ENCODE measurements around the gene RAB41. TPM values are rescaled to one million over a fixed set of nuclear protein-coding genes. Genes with fewer than 3 reads are reported as not detected.

RAB41 gene
- total RNA-seq, 1 donor from 2014 or later = not detected

DNA sequence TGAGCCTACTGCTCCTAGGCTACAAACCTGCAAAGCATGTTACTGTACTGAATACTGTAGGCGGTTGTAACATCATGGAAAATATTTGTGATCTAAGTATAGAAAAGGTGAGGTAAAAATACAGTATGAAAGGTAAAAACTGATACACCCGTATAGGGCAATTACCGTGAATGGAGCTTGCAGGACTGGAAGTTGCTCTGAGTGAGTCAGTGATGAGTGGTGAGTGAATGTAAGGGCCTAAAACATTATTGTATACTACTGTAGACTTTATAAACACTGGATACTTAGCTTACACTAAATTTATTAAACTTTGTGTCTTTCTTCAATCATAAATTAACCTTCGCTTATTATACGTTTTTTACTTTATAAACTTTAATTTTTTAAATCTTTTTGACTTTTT lies 11.6 kb downstream of the RAB41 start:
- no peaks in the 10 kb centered on the region for H3K36me3 ChIP-seq
- H2AFZ ChIP-seq (replicated peaks) = no peak overlapping the region
- no peak overlapping the region for H3K4me3 ChIP-seq
- H3F3A ChIP-seq (ENCODE audit: low read depth) = no peaks in the 10 kb centered on the region
- H3K9me3 ChIP-seq (ENCODE audit: low read depth) = peaks cover 3% of the 10 kb centered on the region
- no peak overlapping the region for H3K9ac ChIP-seq
- H3K27ac ChIP-seq = no peak overlapping the region
- DNase-seq (ENCODE audit: low spot score) = no peak
- H3K4me1 Mint-ChIP-seq = peaks cover 21% of the 10 kb centered on the region
- no peaks in the 10 kb centered on the region for H4K20me1 ChIP-seq (ENCODE audit: low read depth)
- no peaks in the 10 kb centered on the region for H3K27me3 ChIP-seq
- H3K36me3 Mint-ChIP-seq = no peaks in the 10 kb centered on the region
- TF ChIP-seq, protein P1, sequence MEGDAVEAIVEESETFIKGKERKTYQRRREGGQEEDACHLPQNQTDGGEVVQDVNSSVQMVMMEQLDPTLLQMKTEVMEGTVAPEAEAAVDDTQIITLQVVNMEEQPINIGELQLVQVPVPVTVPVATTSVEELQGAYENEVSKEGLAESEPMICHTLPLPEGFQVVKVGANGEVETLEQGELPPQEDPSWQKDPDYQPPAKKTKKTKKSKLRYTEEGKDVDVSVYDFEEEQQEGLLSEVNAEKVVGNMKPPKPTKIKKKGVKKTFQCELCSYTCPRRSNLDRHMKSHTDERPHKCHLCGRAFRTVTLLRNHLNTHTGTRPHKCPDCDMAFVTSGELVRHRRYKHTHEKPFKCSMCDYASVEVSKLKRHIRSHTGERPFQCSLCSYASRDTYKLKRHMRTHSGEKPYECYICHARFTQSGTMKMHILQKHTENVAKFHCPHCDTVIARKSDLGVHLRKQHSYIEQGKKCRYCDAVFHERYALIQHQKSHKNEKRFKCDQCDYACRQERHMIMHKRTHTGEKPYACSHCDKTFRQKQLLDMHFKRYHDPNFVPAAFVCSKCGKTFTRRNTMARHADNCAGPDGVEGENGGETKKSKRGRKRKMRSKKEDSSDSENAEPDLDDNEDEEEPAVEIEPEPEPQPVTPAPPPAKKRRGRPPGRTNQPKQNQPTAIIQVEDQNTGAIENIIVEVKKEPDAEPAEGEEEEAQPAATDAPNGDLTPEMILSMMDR (IDR thresholded peaks at IDR 0.05) = no peak
- no peak for TF ChIP-seq EZH2phosphoT487 (IDR thresholded peaks at IDR 0.05)
- no peak for TF ChIP-seq EZH2 (IDR thresholded peaks at IDR 0.05)
- H3K27ac Mint-ChIP-seq = no peak overlapping the region
- peak overlapping the region; percentile 26 for H3K4me2 ChIP-seq
- H3K79me2 ChIP-seq (ENCODE audit: low read depth) = peaks cover 62% of the 10 kb centered on the region
- H3K4me3 Mint-ChIP-seq = no peak overlapping the region
- H3K4me1 ChIP-seq = no peaks in the 10 kb centered on the region
- H3K27me3 Mint-ChIP-seq (ENCODE audit: insufficient read depth, low read depth) = peaks cover 2% of the 10 kb centered on the region
- H3K9me3 Mint-ChIP-seq = no peaks in the 10 kb centered on the region

DNA sequence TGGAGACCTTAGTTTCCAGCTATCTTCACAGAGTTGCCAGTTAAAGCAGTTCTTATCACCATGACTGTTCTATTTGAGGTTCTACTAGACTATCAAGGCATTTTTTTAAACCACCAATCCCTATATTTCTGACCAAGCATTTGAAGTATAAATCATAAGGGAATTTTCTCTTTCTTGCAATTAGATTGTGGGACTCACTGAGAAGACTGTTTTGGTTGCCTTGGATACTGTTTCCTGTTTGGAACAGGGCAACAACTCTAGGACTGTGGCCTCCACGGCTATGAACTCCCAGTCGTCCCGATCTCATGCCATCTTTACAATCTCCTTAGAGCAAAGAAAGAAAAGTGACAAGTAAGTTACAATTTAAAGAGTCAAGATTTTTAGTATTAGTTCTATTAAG lies 19.7 kb downstream of the RAB41 start:
- H3F3A ChIP-seq (ENCODE audit: low read depth) = no peaks in the 10 kb centered on the region
- H3K4me3 Mint-ChIP-seq = no peak overlapping the region
- H4K20me1 ChIP-seq (ENCODE audit: low read depth) = no peaks in the 10 kb centered on the region
- TF ChIP-seq EZH2phosphoT487 (IDR thresholded peaks at IDR 0.05) (no peak), EZH2 (IDR thresholded peaks at IDR 0.05) (no peak)
- TF ChIP-seq, protein P1 (IDR thresholded peaks at IDR 0.05) = no peak
- H3K4me1 ChIP-seq = no peaks in the 10 kb centered on the region
- H3K27me3 Mint-ChIP-seq (ENCODE audit: insufficient read depth, low read depth) = no peaks in the 10 kb centered on the region
- no peak overlapping the region for H3K27ac Mint-ChIP-seq
- no peaks in the 10 kb centered on the region for H3K27me3 ChIP-seq
- no peak overlapping the region for H3K4me2 ChIP-seq
- no peaks in the 10 kb centered on the region for H3K4me1 Mint-ChIP-seq
- H3K9ac ChIP-seq = no peak overlapping the region
- peaks cover 3% of the 10 kb centered on the region for H3K9me3 ChIP-seq (ENCODE audit: low read depth)
- DNase-seq (ENCODE audit: low spot score) = no peak
- no peak overlapping the region for H3K27ac ChIP-seq
- H3K79me2 ChIP-seq (ENCODE audit: low read depth) = peaks cover 9% of the 10 kb centered on the region
- peaks cover 6% of the 10 kb centered on the region for H3K36me3 ChIP-seq
- no peak overlapping the region for H2AFZ ChIP-seq (replicated peaks)
- no peaks in the 10 kb centered on the region for H3K9me3 Mint-ChIP-seq
- H3K4me3 ChIP-seq = no peak overlapping the region
- H3K36me3 Mint-ChIP-seq = peaks cover 5% of the 10 kb centered on the region

DNA sequence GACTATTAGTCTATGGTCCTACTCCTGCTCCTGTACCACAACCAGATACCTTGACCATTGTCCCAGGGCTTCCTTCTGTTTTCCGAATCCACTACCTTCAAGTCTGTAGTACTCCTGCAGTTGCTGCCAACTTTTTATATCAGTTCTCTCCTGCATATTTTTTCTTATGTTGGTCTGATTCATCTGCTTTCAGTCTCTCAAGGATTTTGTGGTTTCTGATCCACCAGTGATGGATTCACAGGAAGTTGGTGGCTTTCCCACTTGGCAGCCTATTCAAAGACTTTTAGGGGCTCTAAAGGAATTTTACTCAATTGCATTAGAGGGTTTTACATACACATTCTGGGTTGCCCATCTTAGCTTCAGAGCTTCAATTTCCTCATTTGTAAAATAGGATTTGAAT lies 31.5 kb downstream of the RAB41 start:
- no peak overlapping the region for H3K4me3 Mint-ChIP-seq
- no peak overlapping the region for H3K27ac Mint-ChIP-seq
- Histone ChIP-seq H3K4me1 (no peaks in the 10 kb centered on the region), H2AFZ (replicated peaks) (no peak overlapping the region), H3F3A (ENCODE audit: low read depth) (no peaks in the 10 kb centered on the region), H3K27ac (no peak overlapping the region), H3K79me2 (ENCODE audit: low read depth) (peaks cover 25% of the 10 kb centered on the region), H3K27me3 (no peaks in the 10 kb centered on the region), H3K9ac (no peak overlapping the region), H3K4me3 (no peak overlapping the region), H3K4me2 (no peak overlapping the region), H3K36me3 (peaks cover 3% of the 10 kb centered on the region), H4K20me1 (ENCODE audit: low read depth) (no peaks in the 10 kb centered on the region), H3K9me3 (ENCODE audit: low read depth) (peaks cover 3% of the 10 kb centered on the region)
- TF ChIP-seq, protein P1 (IDR thresholded peaks at IDR 0.05) = no peak
- TF ChIP-seq EZH2 (IDR thresholded peaks at IDR 0.05) (no peak), EZH2phosphoT487 (IDR thresholded peaks at IDR 0.05) (no peak)
- H3K27me3 Mint-ChIP-seq (ENCODE audit: insufficient read depth, low read depth) = no peaks in the 10 kb centered on the region
- no peaks in the 10 kb centered on the region for H3K9me3 Mint-ChIP-seq
- no peaks in the 10 kb centered on the region for H3K4me1 Mint-ChIP-seq
- no peak for DNase-seq (ENCODE audit: low spot score)
- H3K36me3 Mint-ChIP-seq = peaks cover 15% of the 10 kb centered on the region
